Activated T-cell treated with anti-CD3 and anti-CD28 coated beads for 4 hours (primary cell): ENCODE data around the gene CELA2B.
"Not testable (repeated sequence)": the region's sequence is repeated elsewhere in the genome, so short reads cannot be mapped to it uniquely, and the experiment has no call there.

Source experiments
- DNase-seq: peaks from one replicate; pipeline ENCODE4 v3.0.0-alpha.2; 2020

Gene CELA2B

DNA sequence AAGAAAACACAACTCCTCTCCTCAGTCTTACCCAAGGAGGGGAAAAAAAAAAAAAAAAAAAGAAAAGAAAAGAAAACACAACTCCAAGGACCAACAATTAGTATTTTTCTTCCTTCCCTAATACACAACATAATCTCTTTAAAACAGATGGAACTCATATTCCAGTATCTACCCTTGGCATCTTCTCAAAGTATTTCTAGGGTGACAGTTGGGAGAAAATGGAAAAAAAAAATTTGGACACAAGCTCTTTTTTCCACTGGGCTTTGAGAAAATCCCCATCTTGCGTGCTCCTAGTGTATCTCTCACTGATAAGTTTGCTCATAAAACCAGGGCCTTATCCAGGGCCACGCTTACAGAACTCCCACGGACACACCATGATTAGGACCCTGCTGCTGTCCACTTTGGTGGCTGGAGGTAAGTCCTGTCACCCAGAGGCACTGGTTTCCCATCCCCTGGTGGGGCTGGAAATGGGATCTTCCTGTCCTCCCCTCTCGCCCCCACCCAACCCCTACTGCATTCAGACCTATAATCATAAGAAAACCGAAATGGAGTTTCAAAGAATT lies at the start of gene CELA2B:
Gene CELA2B (plus strand): TSS at position 353 of the 563 bp plus-strand sequence. CDS start 22 bp downstream, at position 375.
- no peak for DNase-seq

DNA sequence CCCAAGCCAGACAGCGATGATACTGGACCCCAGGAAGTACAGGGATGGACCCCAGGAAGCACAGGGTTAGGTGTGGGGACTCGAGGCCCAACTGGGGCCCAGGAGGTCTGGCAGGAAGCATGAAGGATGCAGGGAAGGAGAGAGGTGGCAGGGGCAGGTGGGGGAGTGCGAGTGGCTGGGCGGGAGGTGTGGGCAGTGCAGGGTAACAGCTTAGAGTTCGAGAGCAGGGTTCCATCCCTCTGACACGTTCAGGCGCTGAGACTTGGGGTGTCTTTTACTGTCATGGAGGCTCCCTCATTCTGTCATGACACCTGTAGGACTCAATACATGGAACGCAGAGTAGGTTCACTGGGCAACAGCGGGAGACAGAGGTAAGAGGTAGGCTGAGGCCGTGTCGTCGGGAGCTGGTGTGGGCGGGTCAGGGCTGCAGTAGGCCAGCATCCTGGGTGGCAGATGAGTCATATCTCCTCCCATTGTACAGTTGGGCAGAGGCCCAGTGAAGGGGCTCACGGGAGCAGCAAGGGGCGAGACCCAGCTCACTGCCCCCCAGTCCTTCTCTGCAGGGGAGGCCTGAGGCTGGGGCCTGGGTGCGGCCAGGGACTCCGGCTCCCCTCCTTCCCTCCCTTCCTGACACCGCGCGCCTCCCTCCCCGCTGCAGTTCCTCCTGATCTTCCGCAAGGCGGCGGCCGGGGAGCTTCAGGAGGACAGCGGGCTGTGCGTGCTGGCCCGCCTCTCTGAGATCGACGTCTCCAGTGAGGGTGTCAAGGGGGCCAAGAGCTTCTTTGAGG lies 49.2 kb upstream of the CELA2B start:
- no peak for DNase-seq

DNA sequence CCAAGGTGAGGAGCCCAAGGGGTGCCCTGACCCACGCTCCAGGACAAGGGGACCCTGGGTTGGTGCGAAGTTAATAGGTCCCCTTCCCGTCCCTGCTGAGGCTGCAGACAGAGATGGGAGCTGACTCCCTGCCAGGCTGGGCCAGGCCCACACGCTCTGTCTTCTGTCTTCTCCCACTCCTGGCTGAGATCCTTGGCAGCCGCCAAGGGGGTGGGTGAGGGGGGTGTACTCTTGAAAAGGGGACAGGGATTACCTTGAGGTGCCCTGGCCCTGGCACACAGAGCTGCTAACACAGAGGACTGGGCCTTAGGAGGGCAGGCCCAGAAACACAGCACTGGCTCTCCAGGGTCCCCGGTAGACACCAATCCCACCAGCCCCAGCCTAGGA lies 48.6 kb upstream of the CELA2B start:
- no peak for DNase-seq

DNA sequence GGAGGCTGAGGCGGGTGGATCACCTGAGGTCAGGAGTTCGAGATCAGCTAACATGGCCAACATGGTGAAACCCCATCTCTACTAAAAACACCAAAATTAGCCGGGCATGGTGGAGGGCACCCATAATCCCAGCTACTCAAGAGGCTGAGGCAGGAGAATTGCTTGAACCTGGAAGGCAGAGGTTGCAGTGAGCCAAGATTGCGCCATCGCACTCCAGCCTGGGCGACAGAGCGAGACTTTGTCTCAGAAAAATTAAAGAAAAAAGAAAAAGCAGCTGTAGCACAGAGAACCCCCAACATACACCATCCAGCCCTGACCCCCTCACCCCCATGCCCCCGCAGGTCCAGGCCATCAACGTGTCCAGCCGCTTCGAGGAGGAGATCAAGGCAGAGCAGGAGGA lies 47.7 kb upstream of the CELA2B start:
- DNase-seq: not testable (repeated sequence)

DNA sequence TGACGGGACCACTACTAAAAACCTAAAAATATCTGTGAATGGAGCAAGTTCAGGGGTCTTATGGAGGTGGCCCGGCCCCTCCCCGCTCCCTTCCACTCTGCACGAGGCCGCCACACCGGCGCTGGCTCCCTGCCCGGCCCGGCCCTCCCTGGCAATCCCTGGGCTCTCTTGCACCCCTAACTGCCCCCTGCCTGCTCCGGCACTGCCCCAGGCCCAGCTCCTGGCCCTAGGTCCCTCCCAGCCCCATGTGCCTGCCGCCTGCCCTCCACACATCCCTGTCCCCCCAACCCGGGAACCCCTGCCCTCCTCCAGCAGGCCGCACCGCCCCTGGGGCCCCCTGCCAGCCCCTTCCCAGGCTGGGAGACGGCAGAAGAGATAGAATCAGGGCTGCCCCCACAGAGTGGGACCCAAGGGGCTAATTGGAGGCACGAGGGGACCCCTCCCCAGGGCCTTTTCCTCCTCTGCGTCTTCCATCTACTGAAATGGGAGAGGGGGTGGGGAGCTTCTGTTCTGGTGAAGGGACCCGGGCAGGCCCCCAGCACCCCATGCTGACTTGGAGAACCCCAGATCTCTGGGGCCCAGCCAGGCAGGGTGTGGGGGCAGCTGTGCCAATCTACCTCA lies 47.0 kb upstream of the CELA2B start:
- DNase-seq: no peak

DNA sequence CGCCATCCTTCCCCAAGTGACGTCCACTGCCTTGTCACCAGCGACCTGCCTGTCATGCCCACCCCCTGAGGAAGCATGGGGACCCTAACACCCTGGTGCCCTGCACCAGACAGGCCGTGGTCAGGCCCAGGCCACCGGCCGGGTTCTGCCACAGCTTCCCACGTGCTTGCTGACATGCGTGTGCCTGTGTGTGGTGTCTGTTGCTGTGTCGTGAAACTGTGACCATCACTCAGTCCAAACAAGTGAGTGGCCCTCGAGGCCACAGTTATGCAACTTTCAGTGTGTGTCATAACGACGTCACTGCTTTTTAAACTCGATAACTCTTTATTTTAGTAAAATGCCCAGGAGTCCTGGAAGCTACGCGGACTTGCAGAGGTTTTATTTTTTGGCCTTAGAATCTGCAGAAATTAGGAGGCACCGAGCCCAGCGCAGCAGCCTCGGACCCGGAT lies 46.2 kb upstream of the CELA2B start:
- DNase-seq: no peak

DNA sequence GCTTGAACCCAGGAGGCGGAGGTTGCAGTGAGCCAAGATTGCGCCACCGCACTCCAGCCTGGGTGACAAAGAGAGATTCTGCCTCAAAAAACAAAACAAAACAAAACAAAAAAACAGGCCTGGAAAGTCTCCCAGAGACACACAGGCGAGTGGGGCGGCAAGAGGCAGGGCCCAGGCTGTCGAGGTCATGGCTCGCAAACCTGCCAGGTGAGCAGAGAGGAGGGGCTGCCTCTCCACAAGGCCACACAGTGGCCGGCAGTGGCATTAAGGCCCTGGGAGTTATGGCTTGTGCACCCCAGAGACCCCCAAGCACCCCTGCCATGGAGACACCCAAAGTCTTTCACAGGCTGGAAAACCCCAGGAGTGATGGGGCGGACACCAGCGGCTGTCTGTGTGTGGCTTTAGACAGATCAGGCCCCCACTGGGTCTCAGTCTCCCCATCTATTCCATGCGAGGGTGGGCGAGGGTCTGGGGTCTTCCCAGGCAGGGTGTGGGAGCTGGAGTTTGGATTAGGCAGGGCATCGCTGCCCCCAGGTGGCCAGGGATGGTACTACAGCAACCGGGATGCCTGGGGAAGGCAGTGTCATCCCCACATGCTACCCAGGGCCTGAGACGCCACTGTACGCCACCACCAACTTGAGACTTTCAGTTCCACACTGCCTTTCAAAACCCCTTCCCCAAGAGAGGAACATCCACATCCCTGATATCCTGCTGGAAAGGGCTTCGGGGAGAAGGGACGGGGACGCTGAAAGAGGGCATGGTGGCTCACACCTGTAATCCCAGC lies 44.9 kb upstream of the CELA2B start:
- DNase-seq: peak; percentile 76

DNA sequence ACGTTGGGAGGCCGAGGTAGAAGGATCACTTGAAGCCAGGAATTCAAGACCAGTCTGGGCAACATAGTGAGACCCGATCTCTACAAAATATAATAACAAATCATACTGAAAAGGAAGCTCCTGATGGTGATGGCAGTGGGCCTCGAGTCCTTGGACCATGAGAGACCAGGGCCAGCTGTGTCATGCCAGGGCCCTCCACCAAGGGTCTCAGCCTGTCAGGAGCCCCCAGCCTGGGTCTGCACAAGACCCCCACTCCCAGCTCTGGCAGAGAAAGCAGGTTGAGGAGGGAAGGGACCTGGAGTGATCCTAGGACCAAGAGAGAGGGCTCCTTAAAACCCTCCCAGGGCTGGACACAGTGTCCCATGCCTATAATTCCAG lies 44.3 kb upstream of the CELA2B start:
- DNase-seq: no peak

DNA sequence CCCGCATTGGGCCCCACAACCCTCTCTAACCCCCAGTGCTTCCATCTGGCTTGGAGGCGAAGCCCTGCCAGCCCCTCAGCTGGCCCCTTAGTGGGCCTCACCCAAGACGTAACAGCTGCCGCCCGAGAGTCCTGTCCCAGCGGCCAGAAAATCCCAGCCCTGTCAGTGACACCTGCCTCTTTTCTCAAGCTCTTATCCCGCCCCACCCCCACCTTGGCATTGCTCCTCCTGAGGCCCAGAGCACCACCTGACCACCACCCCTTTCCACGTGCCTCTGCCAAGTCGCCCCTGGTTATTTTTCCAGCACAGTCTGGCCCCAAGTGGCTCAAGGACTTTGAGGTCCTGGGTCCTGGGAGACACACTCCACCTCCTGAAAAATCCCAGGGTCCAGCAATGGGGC lies 43.6 kb upstream of the CELA2B start:
- DNase-seq: no peak

DNA sequence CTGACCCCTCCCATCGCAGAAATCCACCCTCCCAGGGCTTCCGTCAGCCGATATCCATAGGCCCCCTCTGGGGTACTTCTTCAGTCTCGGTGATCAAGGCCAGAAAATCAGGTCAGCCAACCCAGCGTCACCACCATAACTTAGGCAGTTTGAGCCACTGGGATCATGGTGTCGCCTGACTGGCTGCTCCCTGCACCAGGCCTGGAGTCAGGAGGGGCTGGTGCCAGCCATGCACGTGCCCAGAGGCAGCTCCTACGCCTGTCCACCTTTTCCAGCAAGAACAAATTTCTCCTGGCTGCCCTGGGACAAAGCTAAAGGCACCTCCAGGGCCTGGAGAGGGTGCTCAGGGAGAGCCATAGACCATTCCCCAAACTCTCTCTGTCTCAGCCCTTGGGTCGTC lies 42.4 kb upstream of the CELA2B start:
- no peak for DNase-seq

DNA sequence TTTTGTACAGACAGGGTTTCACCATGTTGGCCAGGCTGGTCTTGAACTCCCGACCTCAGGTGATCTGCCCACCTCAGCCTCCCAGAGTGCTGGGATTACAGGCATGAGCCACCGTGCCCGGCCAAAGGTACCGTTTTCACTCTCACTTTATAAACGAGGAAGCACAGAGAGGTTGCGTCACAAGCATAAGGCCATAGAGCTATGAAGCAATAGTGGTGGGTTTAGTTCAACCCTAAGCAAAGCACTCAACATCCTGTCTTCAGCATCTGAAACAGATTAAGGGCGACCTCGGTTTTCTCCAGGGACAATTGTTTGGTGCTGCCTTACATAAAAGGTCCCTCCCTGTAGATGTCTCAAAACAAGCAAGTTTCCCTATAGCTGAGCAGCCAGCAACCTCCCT lies 41.2 kb upstream of the CELA2B start:
- not testable (repeated sequence) for DNase-seq

DNA sequence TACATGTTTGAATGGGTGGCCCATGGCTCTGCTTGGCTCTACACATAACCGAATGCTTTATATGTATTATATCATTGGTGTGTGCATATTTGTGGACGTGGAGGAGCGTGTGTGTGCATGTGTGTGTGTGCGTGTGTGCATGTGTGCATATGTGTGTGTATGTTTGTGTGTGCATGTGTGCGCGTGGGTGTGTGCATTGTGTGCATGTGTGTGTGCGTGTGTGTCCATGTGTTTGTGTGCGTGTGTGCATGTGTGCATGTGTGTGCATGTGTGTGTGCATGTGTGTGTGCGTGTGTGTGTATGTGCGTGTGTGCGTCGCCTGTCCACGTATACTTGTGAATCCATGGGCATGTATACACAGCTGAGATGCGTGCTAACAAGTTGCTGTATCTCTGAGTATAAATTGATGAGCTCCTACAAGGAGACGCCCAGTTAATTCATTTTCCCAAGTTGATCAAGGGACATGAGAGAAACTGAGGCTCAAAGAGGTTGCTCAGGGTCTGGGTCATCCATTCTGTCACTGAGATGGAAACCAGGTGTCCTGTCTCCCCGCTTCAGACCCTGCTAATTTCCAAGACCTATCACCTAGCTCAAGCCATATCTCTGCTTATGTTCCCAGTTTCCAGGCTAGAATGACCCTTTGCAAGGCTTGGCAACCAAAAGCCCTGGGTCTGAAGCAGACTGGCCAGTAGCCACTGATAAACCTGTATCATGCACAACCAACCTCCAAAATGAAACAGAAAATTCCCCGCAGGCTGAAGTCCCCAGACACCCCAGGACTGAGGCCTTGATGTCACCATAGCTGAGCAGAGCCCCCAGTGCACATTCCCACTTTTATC lies 40.4 kb upstream of the CELA2B start:
- no peak for DNase-seq

DNA sequence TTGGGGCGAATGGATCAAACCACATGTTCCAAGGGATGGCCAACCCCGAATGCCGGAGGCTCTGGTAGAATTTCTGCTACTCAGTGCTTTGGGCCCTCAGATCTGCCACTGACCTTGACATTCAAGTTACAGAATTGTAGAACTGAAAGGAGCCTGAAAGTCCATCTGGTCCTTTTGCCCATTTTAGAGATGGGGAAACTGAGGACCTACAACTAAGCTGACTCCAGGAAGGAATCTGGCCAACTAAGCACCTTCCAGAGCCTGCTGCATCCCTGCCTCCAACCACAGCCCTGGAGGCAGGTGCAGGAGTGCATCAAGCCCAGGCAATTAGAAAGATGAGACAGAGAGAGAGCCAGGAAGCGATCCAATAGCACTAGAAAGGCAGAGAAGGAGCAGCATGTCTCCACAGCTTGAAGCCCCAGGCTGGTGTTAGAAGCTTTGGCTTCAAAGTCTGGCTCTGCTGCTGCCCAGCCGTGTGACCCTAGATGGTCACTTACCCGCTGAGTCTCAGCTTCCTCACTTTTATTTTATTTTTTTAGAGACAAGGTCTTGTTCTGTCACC lies 38.9 kb upstream of the CELA2B start:
- no peak for DNase-seq

DNA sequence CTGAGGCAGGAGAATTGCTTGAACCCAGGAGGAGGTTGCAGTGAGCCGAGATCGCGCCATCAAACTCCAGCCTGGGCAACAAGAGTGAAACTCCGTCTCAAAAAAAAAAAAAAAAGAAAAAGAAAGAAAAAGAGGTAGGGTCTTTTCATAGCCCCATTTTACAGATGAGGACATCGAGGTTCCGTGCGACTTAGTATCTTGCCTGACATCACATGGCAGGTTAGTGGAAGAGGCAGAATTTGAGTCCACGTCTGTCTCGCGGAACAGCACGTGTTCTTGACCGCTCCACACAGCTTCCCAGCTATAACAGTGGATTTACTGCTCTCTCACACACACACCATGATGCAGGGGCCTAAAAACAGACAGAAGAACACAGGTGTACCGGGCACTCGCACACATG lies 36.6 kb upstream of the CELA2B start:
- DNase-seq: no peak

DNA sequence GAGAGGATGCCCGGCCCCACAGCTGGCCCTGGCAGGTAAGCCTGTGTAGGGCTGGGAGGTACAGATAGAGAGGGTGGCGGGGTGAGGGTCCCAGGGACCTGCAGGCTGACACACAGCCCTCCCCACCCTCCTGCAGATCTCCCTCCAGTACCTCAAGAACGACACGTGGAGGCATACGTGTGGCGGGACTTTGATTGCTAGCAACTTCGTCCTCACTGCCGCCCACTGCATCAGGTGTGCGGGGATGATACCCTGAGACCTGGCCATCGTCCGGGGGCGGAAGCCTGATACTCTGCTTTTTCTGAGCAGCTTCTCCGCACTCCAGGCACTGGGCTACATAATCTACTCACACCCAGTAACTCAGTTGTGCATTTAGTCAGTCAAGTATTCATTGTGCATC lies 35.5 kb upstream of the CELA2B start:
- DNase-seq: no peak

DNA sequence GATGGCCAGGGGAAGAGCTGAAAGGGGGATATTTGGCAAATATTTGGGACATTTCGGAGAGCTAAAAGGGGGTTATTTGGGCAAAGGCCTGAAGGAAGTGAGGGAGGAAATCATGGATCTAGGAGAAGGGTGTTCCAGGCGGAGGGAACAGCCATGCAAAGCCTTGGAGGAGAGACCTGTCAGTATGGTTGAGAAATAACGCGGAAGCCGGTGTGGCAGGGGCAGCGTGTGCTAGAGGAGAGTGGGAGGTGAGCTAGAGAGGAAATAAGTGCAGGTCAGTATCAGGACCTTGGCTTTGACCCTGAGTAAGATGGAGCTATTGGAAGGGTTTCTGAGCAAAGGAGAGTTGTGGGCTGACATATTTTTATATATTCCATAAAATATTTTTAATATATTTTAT lies 34.7 kb upstream of the CELA2B start:
- no peak for DNase-seq

DNA sequence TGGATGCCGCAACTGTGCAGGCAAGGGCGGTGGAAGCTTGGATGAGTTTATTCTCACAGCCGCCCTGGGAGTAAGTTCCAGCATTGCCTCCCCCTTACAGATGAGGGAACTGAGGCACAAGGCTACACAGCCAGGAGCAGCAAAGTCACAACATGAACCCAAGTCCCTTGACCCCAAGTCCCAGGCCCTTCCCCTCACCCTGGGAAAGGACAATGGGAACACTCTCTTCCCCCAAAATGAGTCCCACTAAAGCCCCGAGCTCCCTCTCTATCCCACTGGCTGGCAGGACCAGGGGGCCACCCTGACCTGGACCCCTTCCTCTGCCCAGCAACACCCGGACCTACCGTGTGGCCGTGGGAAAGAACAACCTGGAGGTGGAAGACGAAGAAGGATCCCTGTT lies 33.8 kb upstream of the CELA2B start:
- no peak for DNase-seq

DNA sequence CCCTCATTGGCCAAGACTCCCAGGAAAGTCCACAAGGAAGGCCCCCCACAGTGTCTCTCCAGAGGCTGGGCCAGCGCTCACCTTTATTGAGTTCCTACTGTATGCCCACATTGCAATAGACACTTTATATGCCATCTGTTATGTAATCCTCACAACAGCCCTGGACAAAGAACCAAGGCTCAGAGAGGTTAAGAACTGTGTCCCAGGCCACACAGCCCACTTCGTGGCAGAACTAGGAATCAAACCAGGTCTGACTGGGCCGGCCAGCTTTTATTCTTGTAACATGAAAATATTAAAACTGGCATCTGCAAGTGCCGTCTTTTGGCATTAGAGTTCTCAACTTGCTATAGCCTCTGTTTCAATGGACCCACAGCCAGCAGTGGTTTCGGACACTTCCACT lies 33.1 kb upstream of the CELA2B start:
- no peak for DNase-seq

DNA sequence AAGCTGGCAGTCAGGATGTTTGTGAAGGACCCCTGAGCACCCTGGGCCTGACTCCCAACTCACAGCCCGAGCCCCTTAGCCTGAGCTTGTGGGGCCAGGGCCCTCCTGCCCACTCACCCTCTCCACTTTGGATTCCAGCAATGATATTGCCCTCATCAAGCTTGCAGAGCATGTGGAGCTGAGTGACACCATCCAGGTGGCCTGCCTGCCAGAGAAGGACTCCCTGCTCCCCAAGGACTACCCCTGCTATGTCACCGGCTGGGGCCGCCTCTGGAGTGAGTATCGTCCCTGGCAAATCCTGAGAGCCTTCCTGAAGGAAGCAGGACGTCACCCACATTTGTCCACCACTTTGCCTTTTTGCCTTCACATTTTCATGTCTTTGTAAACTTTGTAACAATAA lies 32.6 kb upstream of the CELA2B start:
- DNase-seq: no peak

DNA sequence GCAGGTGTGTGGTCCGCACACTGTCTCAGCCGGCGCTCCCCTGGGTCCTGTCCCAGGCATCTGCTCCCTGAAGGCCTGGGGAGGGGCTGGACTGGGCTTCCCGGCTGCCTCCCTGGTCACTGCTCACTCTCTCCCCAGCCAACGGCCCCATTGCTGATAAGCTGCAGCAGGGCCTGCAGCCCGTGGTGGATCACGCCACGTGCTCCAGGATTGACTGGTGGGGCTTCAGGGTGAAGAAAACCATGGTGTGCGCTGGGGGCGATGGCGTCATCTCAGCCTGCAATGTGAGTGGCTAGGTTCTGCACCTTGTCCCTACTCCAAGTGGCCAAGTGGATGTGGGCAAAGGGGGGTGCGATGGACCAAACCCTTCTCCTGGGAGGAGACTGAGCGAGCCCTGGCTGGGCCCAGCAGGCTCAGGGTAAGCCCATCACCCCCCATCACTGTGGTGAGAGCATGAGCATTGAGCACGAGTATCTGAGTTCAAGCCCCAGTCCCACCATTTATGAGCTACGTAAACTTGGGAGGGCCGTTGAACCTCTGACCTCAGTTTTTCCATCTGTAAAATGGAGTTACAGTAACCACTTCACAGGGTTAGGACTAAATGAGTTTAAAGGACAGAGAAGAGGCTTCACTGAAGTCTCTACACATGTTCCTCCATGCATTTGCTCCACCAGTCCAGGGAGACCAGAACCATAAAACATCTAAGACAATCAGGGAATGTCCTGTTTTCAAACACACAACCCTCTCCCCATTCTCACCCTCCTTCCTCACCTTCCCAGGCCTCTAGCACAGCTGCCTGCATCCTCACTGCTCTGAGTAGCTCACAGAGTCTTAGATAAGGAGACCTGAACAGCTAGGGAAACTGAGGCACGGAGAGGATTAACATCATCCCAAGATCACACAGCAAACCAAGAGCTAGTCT lies 31.2 kb upstream of the CELA2B start:
- no peak for DNase-seq
